Neuron (in vitro differentiated cells): ENCODE results near the gene LRRC17.

Experiments
- H2AFZ ChIP-seq: one replicate; pipeline ENCODE4 v1.6.1; 2013; ENCODE audit warnings: low read depth, mild to moderate bottlenecking, inconsistent platforms, low read length, moderate library complexity
- H3K27me3 ChIP-seq: one replicate; pipeline ENCODE4 v1.6.1; 2013; ENCODE audit warnings: low read length; ENCODE audit not compliant: insufficient read depth
- H3K36me3 ChIP-seq: one replicate; pipeline ENCODE4 v1.6.1; 2013; ENCODE audit warnings: low read length; ENCODE audit not compliant: insufficient read depth
- H3K4me1 ChIP-seq: one replicate; pipeline ENCODE4 v1.6.1; 2013; ENCODE audit warnings: low read length; ENCODE audit not compliant: insufficient read depth
- H3K4me3 ChIP-seq: 2 replicates; pipeline ENCODE4 v1.5.1; 2013; ENCODE audit warnings: mild to moderate bottlenecking, low read length, moderate library complexity
- H3K9me3 ChIP-seq: one replicate; pipeline ENCODE4 v1.6.1; 2013; ENCODE audit warnings: low read length

LRRC17 gene

GRCh38 chr7:102988631-102989560, 76.1 kb downstream of the LRRC17 start:
- H3K36me3 ChIP-seq, result no peaks in the 10 kb centered on the region
- no peaks in the 10 kb centered on the region for H3K9me3 ChIP-seq
- H3K4me3 ChIP-seq, result no peak overlapping the region
- H3K27me3 ChIP-seq, result no peaks in the 10 kb centered on the region
- H3K4me1 ChIP-seq, result no peaks in the 10 kb centered on the region
- no peak overlapping the region for H2AFZ ChIP-seq

GRCh38 chr7:102990642-102991041, 77.8 kb downstream of the LRRC17 start:
- Histone ChIP-seq H3K4me3 (no peak overlapping the region), H3K4me1 (no peaks in the 10 kb centered on the region), H2AFZ (no peak overlapping the region), H3K27me3 (no peaks in the 10 kb centered on the region), H3K36me3 (no peaks in the 10 kb centered on the region), H3K9me3 (no peaks in the 10 kb centered on the region)

- Histone ChIP-seq H3K36me3 (no peaks in the 10 kb centered on the region), H3K4me3 (no peak overlapping the region), H2AFZ (no peak overlapping the region), H3K9me3 (no peaks in the 10 kb centered on the region), H3K4me1 (no peaks in the 10 kb centered on the region), H3K27me3 (no peaks in the 10 kb centered on the region)
Measured at GRCh38 chr7:102991077-102991539, 78.3 kb downstream of the LRRC17 start.

DNA sequence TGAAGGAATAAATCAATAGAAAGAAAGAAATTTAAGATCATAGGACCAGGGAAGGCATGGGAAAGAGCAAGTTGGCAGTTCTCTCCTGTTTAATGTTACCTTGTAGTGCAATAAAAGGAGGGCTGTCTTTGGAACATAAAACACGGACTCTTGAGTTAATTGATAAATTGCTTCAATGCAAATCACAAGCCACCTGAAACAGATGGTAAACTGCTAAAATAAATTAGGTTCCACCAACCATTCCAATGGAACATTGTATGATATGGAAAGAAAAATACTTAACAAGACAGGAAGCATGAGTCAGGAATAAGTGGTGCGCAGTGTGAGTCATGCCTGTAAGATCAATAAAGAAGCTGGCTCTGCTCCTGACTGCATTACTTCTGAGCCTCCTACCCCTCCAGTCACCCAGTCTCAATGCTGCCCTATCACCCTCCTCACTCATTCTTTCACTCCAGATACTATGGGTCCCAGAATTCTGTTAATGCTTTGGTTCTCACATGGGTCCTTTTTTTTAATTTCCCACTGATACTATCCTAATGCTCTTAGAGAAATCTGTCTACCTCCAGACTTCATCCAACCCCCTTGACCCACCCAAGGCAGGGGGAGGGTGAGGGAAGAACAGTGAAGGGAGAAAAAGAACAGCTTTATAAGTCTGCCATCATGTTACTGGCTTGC, 78.9 kb downstream of the LRRC17 start:
- Histone ChIP-seq H3K9me3 (no peaks in the 10 kb centered on the region), H2AFZ (no peak overlapping the region), H3K4me3 (no peak overlapping the region), H3K4me1 (no peaks in the 10 kb centered on the region), H3K27me3 (no peaks in the 10 kb centered on the region), H3K36me3 (no peaks in the 10 kb centered on the region)

- no peak overlapping the region for H2AFZ ChIP-seq
- H3K4me1 ChIP-seq, result no peaks in the 10 kb centered on the region
- H3K27me3 ChIP-seq, result no peaks in the 10 kb centered on the region
- no peak overlapping the region for H3K4me3 ChIP-seq
- no peaks in the 10 kb centered on the region for H3K36me3 ChIP-seq
- H3K9me3 ChIP-seq, result no peaks in the 10 kb centered on the region
Measured at GRCh38 chr7:102992509-102992937, 79.7 kb downstream of the LRRC17 start.

DNA sequence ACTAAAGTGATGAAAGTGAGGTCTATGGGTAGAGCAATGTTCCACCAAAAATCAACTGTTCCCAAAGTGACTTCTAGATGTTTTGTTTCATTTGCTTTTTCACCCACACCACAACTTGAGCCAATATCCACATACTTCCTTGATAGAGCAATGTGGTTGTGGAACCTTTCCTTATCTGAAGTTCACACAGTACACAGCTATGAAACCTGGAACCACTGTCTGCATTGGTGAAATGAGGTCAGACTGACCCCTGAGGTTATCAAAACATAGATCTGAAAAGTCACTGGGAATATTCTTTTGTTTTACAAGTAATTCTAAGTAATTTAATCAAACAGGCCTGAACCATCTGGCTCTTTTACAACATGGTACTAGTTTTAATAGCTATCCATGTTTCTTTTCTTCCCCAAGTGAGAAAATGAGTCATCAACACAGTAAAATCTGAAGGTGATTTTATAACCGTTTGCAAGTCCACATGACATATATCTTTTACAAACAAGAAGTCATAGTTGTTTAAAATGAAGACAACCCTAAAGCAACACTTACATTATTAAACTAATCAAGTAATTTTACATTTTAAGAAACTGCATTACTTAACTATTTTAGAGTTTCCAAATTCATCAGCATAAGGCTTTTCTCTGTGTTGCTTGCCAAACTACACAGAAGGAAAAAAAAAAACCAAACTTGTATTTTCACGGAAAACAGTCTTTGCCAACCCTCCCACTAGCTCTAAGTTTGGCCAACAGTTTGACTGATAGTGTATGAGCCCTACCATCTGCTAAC, 80.3 kb downstream of the LRRC17 start:
- Histone ChIP-seq H3K9me3 (no peaks in the 10 kb centered on the region), H3K4me3 (no peak overlapping the region), H3K27me3 (no peaks in the 10 kb centered on the region), H3K4me1 (no peaks in the 10 kb centered on the region), H2AFZ (no peak overlapping the region), H3K36me3 (no peaks in the 10 kb centered on the region)

DNA sequence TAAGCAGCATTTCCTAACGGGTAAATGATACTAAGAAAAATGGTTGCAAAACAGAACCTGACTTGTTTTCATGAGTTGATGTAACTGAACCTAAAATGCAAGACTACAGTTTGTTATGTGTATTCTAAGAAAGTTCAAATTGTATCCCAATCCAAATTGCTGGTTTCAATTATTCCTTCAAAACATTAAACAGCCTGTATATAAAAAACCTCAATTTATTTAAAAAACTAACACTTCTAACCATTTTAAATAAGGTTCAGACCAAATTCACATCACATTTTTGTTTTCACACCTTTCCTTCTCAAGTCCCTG, 80.9 kb downstream of the LRRC17 start:
- Histone ChIP-seq H3K36me3 (no peaks in the 10 kb centered on the region), H3K4me3 (no peak overlapping the region), H3K27me3 (no peaks in the 10 kb centered on the region), H3K4me1 (no peaks in the 10 kb centered on the region), H3K9me3 (no peaks in the 10 kb centered on the region), H2AFZ (no peak overlapping the region)

- Histone ChIP-seq H3K36me3 (no peaks in the 10 kb centered on the region), H3K4me1 (no peaks in the 10 kb centered on the region), H3K4me3 (no peak overlapping the region), H3K9me3 (no peaks in the 10 kb centered on the region), H2AFZ (no peak overlapping the region), H3K27me3 (no peaks in the 10 kb centered on the region)
Measured at GRCh38 chr7:102994567-102994966, 81.8 kb downstream of the LRRC17 start.
